NCI-H1105 (cell line): Measurements from ENCODE around the gene DEFB112.

ENCODE experiments used
- DNase-seq: peaks from one replicate; lab custom pipeline; 2025; lab: John Stamatoyannopoulos, UW

DEFB112 gene

GRCh38 chr6:50049829-50050228, at the start of gene DEFB112:
TSS of gene DEFB112 (minus strand) at chr6:50049929. CDS start at chr6:50049869, 60 bp downstream.
- DNase-seq: no peak

GRCh38 chr6:50098641-50098993, 48.9 kb upstream of the DEFB112 start:
- DNase-seq: no peak

GRCh38 chr6:50097966-50098640, 48.4 kb upstream of the DEFB112 start:
- no peak for DNase-seq

- DNase-seq: no peak
These were observed 46.6 kb upstream of the DEFB112 start for GRCh38 chr6:50096296-50096695.

- DNase-seq: no peak
These were observed 44.2 kb upstream of the DEFB112 start for GRCh38 chr6:50093938-50094272.

GRCh38 chr6:50093116-50093937, 43.6 kb upstream of the DEFB112 start:
- no peak for DNase-seq

GRCh38 chr6:50091641-50092040, 41.9 kb upstream of the DEFB112 start:
- no peak for DNase-seq

- no peak for DNase-seq
These were observed 40.2 kb upstream of the DEFB112 start for GRCh38 chr6:50089911-50090310.

- no peak for DNase-seq
These were observed 37.7 kb upstream of the DEFB112 start for GRCh38 chr6:50087231-50087954.

GRCh38 chr6:50077385-50077784, 27.7 kb upstream of the DEFB112 start:
- DNase-seq: no peak

GRCh38 chr6:50076431-50076830, 26.7 kb upstream of the DEFB112 start:
- DNase-seq: no peak

GRCh38 chr6:50071921-50072320, 22.2 kb upstream of the DEFB112 start:
- DNase-seq: no peak

- DNase-seq: no peak
These were observed 20.4 kb upstream of the DEFB112 start for GRCh38 chr6:50070101-50070500.

GRCh38 chr6:50062051-50062450, 12.3 kb upstream of the DEFB112 start:
- no peak for DNase-seq

- DNase-seq: no peak
These were observed 6.5 kb upstream of the DEFB112 start for GRCh38 chr6:50056242-50056641.

GRCh38 chr6:50047026-50047425, 2.7 kb downstream of the DEFB112 start:
- DNase-seq: peak; percentile 0

- DNase-seq: peak; percentile 49
These were observed 18.8 kb downstream of the DEFB112 start for GRCh38 chr6:50030777-50031562.

GRCh38 chr6:50030350-50030749, 19.4 kb downstream of the DEFB112 start:
- DNase-seq: no peak

GRCh38 chr6:50025258-50025657, 24.5 kb downstream of the DEFB112 start:
- no peak for DNase-seq

- no peak for DNase-seq
These were observed 27.8 kb downstream of the DEFB112 start, which contains the start of gene DEFB110 for GRCh38 chr6:50021894-50022293. TSS of gene DEFB110 (minus strand) at chr6:50021994. CDS start at chr6:50021935, 59 bp downstream.

- DNase-seq: no peak
These were observed 41.9 kb downstream of the DEFB112 start for GRCh38 chr6:50007819-50008218.

- no peak for DNase-seq
These were observed 46.6 kb downstream of the DEFB112 start for GRCh38 chr6:50003139-50003538.
